ENCODE data around the gene CACNB2. TPM values are rescaled to one million over a fixed set of nuclear protein-coding genes. Genes with fewer than 3 reads are reported as not detected.

CACNB2 gene
- total RNA-seq, 1 experiment from 2014 or later: not detected

- intact Hi-C loops (cut with micrococcal nuclease; ENCODE audit: unreplicated experiment) (no loop called here), in situ Hi-C loops (cut with HindIII; ENCODE audit: low pct_unique_long_range_greater_than_20kb, low sequenced_read_pairs) (no loop called here)
- no peaks in the 10 kb centered on the region for H3K9me3 ChIP-seq (ENCODE audit: control insufficient read depth, insufficient read depth, low read depth, low read length)
- DNase-seq (ENCODE audit: low read depth, low spot score) (no peak), ATAC-seq (no peak)
- TF ChIP-seq POLR2AphosphoS5 (IDR thresholded peaks at IDR 0.05; ENCODE audit: low read depth, low read length): no peak
- no peak for TF ChIP-seq SIN3A (IDR thresholded peaks at IDR 0.05; ENCODE audit: borderline replicate concordance, insufficient read depth, low read depth, low read length)
- TF ChIP-seq REST (IDR thresholded peaks at IDR 0.05; ENCODE audit: insufficient read depth in 1 of 2, low read depth in 2 of 2, low read length in 1 of 2): no peak
- no peak for TF ChIP-seq TCF7L2 (IDR thresholded peaks at IDR 0.05; ENCODE audit: low read depth, low read length)
- no peak for TF ChIP-seq CTCF (IDR thresholded peaks at IDR 0.05)
- H3K36me3 ChIP-seq (ENCODE audit: control insufficient read depth, insufficient read depth, low read length): no peaks in the 10 kb centered on the region
- H3K4me1 ChIP-seq (ENCODE audit: control insufficient read depth, insufficient read depth, low read length): no peaks in the 10 kb centered on the region
- H3K4me3 ChIP-seq (ENCODE audit: low read depth in 2 of 2, low read length in 2 of 2): no peak overlapping the region
- BruUV-seq (replicated peaks): no TSS peak
- H3K27me3 ChIP-seq (ENCODE audit: control insufficient read depth, insufficient read depth, low read length): no peaks in the 10 kb centered on the region
- H3K27ac ChIP-seq (ENCODE audit: low read length): no peak overlapping the region
- ChIA-PET POLR2A (no interaction called here), CTCF (no interaction called here)
Measured at GRCh38 chr10:18230794-18231193, 90.6 kb downstream of the CACNB2 start.

GRCh38 chr10:18231480-18231879, 91.3 kb downstream of the CACNB2 start:
- H3K36me3 ChIP-seq (ENCODE audit: control insufficient read depth, insufficient read depth, low read length): no peaks in the 10 kb centered on the region
- ATAC-seq (no peak), DNase-seq (ENCODE audit: low read depth, low spot score) (no peak)
- no peaks in the 10 kb centered on the region for H3K4me1 ChIP-seq (ENCODE audit: control insufficient read depth, insufficient read depth, low read length)
- H3K27ac ChIP-seq (ENCODE audit: low read length): no peak overlapping the region
- no peaks in the 10 kb centered on the region for H3K27me3 ChIP-seq (ENCODE audit: control insufficient read depth, insufficient read depth, low read length)
- BruUV-seq (replicated peaks): no TSS peak
- in situ Hi-C loops (cut with HindIII; ENCODE audit: low pct_unique_long_range_greater_than_20kb, low sequenced_read_pairs) (no loop called here), intact Hi-C loops (cut with micrococcal nuclease; ENCODE audit: unreplicated experiment) (no loop called here)
- TF ChIP-seq REST (IDR thresholded peaks at IDR 0.05; ENCODE audit: insufficient read depth in 1 of 2, low read depth in 2 of 2, low read length in 1 of 2): no peak
- no peak for TF ChIP-seq POLR2AphosphoS5 (IDR thresholded peaks at IDR 0.05; ENCODE audit: low read depth, low read length)
- TF ChIP-seq TCF7L2 (IDR thresholded peaks at IDR 0.05; ENCODE audit: low read depth, low read length): no peak
- TF ChIP-seq CTCF (IDR thresholded peaks at IDR 0.05): no peak
- TF ChIP-seq SIN3A (IDR thresholded peaks at IDR 0.05; ENCODE audit: borderline replicate concordance, insufficient read depth, low read depth, low read length): no peak
- POLR2A ChIA-PET: no interaction called here
- no peak overlapping the region for H3K4me3 ChIP-seq (ENCODE audit: low read depth in 2 of 2, low read length in 2 of 2)
- CTCF ChIA-PET: no interaction called here
- no peaks in the 10 kb centered on the region for H3K9me3 ChIP-seq (ENCODE audit: control insufficient read depth, insufficient read depth, low read depth, low read length)

Measured in Panc1 (cell line).